ENCODE results near the gene ASB3.

DNA sequence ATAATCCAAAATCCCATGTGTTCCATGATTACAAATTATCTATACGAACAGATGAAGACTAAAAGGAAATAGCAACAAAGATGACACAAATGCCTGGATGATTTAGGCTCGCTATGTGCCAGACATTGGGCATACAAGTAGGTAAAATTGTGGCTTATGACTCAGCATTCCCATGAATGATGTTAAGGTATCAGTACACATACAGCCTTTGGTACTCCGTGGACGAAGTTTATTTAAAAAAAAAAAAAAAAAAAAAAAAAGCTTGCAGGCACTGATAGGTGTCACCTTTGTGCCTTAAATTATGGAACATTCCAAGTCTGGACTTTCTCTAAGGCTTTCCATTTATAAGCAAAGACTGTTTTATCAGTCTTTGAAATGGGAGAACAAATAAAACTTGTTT is 16.5 kb downstream of the ASB3 start:
- TF ChIP-seq, protein P1, sequence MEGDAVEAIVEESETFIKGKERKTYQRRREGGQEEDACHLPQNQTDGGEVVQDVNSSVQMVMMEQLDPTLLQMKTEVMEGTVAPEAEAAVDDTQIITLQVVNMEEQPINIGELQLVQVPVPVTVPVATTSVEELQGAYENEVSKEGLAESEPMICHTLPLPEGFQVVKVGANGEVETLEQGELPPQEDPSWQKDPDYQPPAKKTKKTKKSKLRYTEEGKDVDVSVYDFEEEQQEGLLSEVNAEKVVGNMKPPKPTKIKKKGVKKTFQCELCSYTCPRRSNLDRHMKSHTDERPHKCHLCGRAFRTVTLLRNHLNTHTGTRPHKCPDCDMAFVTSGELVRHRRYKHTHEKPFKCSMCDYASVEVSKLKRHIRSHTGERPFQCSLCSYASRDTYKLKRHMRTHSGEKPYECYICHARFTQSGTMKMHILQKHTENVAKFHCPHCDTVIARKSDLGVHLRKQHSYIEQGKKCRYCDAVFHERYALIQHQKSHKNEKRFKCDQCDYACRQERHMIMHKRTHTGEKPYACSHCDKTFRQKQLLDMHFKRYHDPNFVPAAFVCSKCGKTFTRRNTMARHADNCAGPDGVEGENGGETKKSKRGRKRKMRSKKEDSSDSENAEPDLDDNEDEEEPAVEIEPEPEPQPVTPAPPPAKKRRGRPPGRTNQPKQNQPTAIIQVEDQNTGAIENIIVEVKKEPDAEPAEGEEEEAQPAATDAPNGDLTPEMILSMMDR (IDR thresholded peaks at IDR 0.05; ENCODE audit: low read depth, low read length) = no peak
- TF ChIP-seq EZH2phosphoT487 (IDR thresholded peaks at IDR 0.05; ENCODE audit: low read depth) = no peak

Data from OCI-LY3 (cell line).